Measurements from ENCODE around the gene STEAP4. TPM values are rescaled to one million over a fixed set of nuclear protein-coding genes. Genes with fewer than 3 reads are reported as not detected.

The STEAP4 gene
- polyA plus RNA-seq, 1 of the 3 experiments (the other 2 are of a cell fraction) = not detected

GRCh38 chr7:88344956-88345832 lies 38.5 kb upstream of the STEAP4 start:
- H4K20me1 ChIP-seq (ENCODE audit: insufficient read depth) = no peaks in the 10 kb centered on the region
- H3K4me3 ChIP-seq (ENCODE audit: low read depth in 2 of 2, low read length in 1 of 2) = no peak overlapping the region
- no peaks in the 10 kb centered on the region for H3K9me3 ChIP-seq
- TF ChIP-seq CTCF (IDR thresholded peaks at IDR 0.05) = peak; percentile 52
- no peak for TF ChIP-seq RCOR1 (IDR thresholded peaks at IDR 0.05; ENCODE audit: low read length)
- no peak for TF ChIP-seq REST (IDR thresholded peaks at IDR 0.05; ENCODE audit: low read depth, low read length)
- no peak for TF ChIP-seq RXRA (IDR thresholded peaks at IDR 0.05; ENCODE audit: borderline replicate concordance, low read depth)
- peak; percentile 40; the same call in 1 of the 2 replicates for TF ChIP-seq SMC3 (IDR thresholded peaks at IDR 0.05; ENCODE audit: low read depth, low read length)
- no peak for TF ChIP-seq POLR2AphosphoS5 (IDR thresholded peaks at IDR 0.05; ENCODE audit: low read depth, low read length)
- no peak for TF ChIP-seq NFIC (IDR thresholded peaks at IDR 0.05; ENCODE audit: borderline replicate concordance)
- no peak for TF ChIP-seq GATA2 (CRISPR knock-in tag; IDR thresholded peaks at IDR 0.05)
- peak; percentile 79 for TF ChIP-seq RAD21 (IDR thresholded peaks at IDR 0.05; ENCODE audit: low read length)
- no peak for TF ChIP-seq MAX (IDR thresholded peaks at IDR 0.05; ENCODE audit: low read depth)
- no peak for TF ChIP-seq MXI1 (IDR thresholded peaks at IDR 0.05; ENCODE audit: low read depth, low read length)
- ChIA-PET POLR2A (no interaction called here), CTCF (interaction anchor here (0.6 to 5.7 kb wide), 36 partner anchors 9 to 490 kb away, joined by 3 to 66 read pairs (median 4); no protein-coding TSS in a partner anchor)
- no peaks in the 10 kb centered on the region for H3K36me3 ChIP-seq (replicated peaks in 1 of 2; ENCODE audit: control insufficient read depth in 1 of 2, insufficient read depth in 2 of 2, low read length in 1 of 2)
- H3F3A ChIP-seq (replicated peaks; ENCODE audit: insufficient read depth) = no peaks in the 10 kb centered on the region
- no peak overlapping the region for H3K4me2 ChIP-seq
- H2AFZ ChIP-seq (ENCODE audit: low read depth) = no peak overlapping the region
- H3K9ac ChIP-seq = no peak overlapping the region
- H3K79me2 ChIP-seq (ENCODE audit: insufficient read depth) = no peaks in the 10 kb centered on the region
- no peak overlapping the region for H3K27ac ChIP-seq (ENCODE audit: low read depth in 2 of 2, low read length in 1 of 2)
- peaks cover 7% of the 10 kb centered on the region; the same call in 1 of the 2 replicates for H3K27me3 ChIP-seq (ENCODE audit: insufficient read depth)
- H3K9me2 ChIP-seq = no peaks in the 10 kb centered on the region
- 27% methylated on average over 15 of the region's 15 CpGs for WGBS (ENCODE audit: low lambda C conversion rate)
- no peaks in the 10 kb centered on the region; a peak in 1 of 4 replicates for H3K4me1 ChIP-seq (ENCODE audit: control insufficient read depth in 1 of 2, insufficient read depth in 2 of 2, low read depth in 1 of 2, low read length in 1 of 2)
- peak; percentile 47 for DNase-seq
